Lower leg skin (tissue), 3 donors: ENCODE results near the gene GAK.

Experiments used
- CTCF ChIP-seq, 3 donors: fragments of 450-650 bp; IDR thresholded peaks; one replicate each; pipeline ENCODE4 v1.5.1; 2016; ENCODE audit warnings: antibody characterized with exemption in 3 of 3, mild to moderate bottlenecking in 3 of 3, moderate library complexity in 2 of 3
- POLR2A ChIP-seq, 2 donors: fragments of 450-650 bp; IDR thresholded peaks; one replicate each; pipeline ENCODE4 v1.6.1; 2016 to 2017; ENCODE audit warnings: antibody characterized with exemption in 2 of 2, mild to moderate bottlenecking in 1 of 2, moderate library complexity in 1 of 2

GRCh38 chr4:835148-836002 is 96.7 kb downstream of the GAK start:
- TF ChIP-seq CTCF (IDR thresholded peaks at IDR 0.05) (no peak), POLR2A (IDR thresholded peaks at IDR 0.05) (no peak)
